Breast epithelium (tissue), 4 donors: ENCODE data around the gene EFEMP1. TPM values are rescaled to one million over a fixed set of nuclear protein-coding genes. Genes with fewer than 3 reads are reported as not detected.
A peak's percentile ranks its signal among the peaks of the same experiment; 100 is the strongest.

Experiments used
- DNase-seq, 2 donors: peaks; one replicate each; pipeline ENCODE4 v3.0.0-alpha.2; 2019; ENCODE audit warnings: low spot score in 2 of 2
- H3K27ac ChIP-seq, 2 donors: fragments of 200-600 bp; sonication (generic) in 1 of 2; one replicate each; pipeline ENCODE4 v1.5.1; 2016 to 2019; ENCODE audit warnings: mild to moderate bottlenecking in 1 of 2
- H3K27me3 ChIP-seq, 2 donors: fragments of 200-600 bp; sonication (generic) in 1 of 2; one replicate each; pipeline versions ENCODE4 v1.5.1 to v1.6.0; 2017 to 2019; ENCODE audit warnings: control low read depth in 1 of 2, mild to moderate bottlenecking in 1 of 2
- H3K36me3 ChIP-seq: fragments of 200-600 bp; one replicate; pipeline ENCODE4 v1.5.1; 2019
- H3K4me1 ChIP-seq, 2 donors: fragments of 200-600 bp; sonication (generic); one replicate each; pipeline ENCODE4 v1.5.1; 2016 to 2019; ENCODE audit warnings: control low read depth in 1 of 2
- H3K4me3 ChIP-seq, 3 donors: fragments of 200-600 bp; sonication (generic); 1 replicate in 2 of 3; 2 replicates in 1 of 3; pipeline ENCODE4 v1.5.1; 2016 to 2019; ENCODE audit warnings: mild to moderate bottlenecking in 3 of 3, moderate library complexity in 2 of 3
- H3K9me3 ChIP-seq, 2 donors: fragments of 200-600 bp; sonication (generic) in 1 of 2; one replicate each; pipeline ENCODE4 v1.5.1; 2016 to 2019; ENCODE audit warnings: control low read depth in 1 of 2
- POLR2A ChIP-seq: fragments of 450-650 bp; IDR thresholded peaks from one replicate; pipeline ENCODE4 v1.6.1; 2016; ENCODE audit warnings: antibody characterized with exemption, mild to moderate bottlenecking, moderate library complexity
- POLR2AphosphoS5 ChIP-seq, 3 donors: sonication (generic); formaldehyde crosslinking; IDR thresholded peaks; one replicate each; pipeline ENCODE4 v1.6.1; 2017; ENCODE audit warnings: antibody characterized with exemption in 3 of 3
- intact Hi-C: fragments of 100-400 bp; cut with DNase I; formaldehyde crosslinking; loops from one replicate; pipeline ENCODE4 v1.15.1; 2023; ENCODE audit warnings: low total_unique reads
- total RNA-seq, 3 donors: library from RNA; depleted of rRNA; stranded (reverse); fragments of >200 nt; gene quantifications; one replicate each; pipeline ENCODE4 v1.1.0, GENCODE V29; 2016
- TF ChIP-seq, protein P1 (sequence below), 3 donors: fragments of 450-650 bp; IDR thresholded peaks; one replicate each; pipeline ENCODE4 v1.5.1; 2016 to 2017; ENCODE audit warnings: antibody characterized with exemption in 3 of 3, mild to moderate bottlenecking in 3 of 3, moderate library complexity in 3 of 3

EFEMP1 gene
- total RNA-seq, 3 donors from 2014 or later, result 186 to 445 (median 273) TPM

DNA sequence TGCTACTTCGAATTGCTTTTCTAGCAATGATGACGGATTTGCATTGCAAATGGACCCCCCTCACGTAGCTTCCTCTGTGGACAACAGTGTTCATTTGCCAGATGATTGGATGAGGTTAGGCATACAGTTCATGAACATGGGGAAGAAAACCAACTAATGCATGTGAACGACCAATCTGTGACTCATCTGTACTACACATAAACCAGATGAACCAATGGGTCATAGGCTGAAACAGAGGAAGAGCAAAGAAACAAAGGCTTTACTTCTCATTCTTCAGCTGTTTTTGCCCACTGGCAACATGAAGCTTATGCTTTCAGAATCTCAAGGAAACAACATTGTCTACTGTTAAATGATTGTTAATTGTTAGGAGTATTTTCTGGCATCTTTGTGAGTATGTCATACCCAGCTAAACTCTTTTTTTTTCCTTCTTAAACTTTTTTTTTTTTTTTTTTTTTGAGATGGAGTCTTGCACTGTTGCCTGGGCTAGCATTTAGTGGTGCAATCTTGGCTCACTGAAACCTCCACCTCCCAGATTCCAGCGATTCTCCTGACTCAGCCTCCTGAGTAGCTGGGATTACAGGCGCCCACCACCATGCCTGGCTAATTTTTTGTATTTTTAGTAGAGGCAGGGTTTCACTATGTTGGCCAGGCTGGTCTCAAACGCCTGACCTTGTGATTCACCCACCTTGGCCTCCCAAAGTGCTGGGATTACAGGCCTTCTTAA is 35.5 kb downstream of the EFEMP1 start:
- Histone ChIP-seq H3K4me3 (no peak overlapping the region), H3K36me3 (no peaks in the 10 kb centered on the region), H3K4me1 (no peaks in the 10 kb centered on the region), H3K27me3 (no peaks in the 10 kb centered on the region), H3K27ac (peak overlapping the region; percentile 35 to 80), H3K9me3 (no peaks in the 10 kb centered on the region)
- intact Hi-C loops, result no loop called here
- TF ChIP-seq POLR2AphosphoS5 (IDR thresholded peaks at IDR 0.05) (no peak), POLR2A (no peak)
- TF ChIP-seq, protein P1, sequence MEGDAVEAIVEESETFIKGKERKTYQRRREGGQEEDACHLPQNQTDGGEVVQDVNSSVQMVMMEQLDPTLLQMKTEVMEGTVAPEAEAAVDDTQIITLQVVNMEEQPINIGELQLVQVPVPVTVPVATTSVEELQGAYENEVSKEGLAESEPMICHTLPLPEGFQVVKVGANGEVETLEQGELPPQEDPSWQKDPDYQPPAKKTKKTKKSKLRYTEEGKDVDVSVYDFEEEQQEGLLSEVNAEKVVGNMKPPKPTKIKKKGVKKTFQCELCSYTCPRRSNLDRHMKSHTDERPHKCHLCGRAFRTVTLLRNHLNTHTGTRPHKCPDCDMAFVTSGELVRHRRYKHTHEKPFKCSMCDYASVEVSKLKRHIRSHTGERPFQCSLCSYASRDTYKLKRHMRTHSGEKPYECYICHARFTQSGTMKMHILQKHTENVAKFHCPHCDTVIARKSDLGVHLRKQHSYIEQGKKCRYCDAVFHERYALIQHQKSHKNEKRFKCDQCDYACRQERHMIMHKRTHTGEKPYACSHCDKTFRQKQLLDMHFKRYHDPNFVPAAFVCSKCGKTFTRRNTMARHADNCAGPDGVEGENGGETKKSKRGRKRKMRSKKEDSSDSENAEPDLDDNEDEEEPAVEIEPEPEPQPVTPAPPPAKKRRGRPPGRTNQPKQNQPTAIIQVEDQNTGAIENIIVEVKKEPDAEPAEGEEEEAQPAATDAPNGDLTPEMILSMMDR (IDR thresholded peaks at IDR 0.05), result no peak
- no peak for DNase-seq

GRCh38 chr2:55887351-55887750 is 36.2 kb downstream of the EFEMP1 start:
- no peaks in the 10 kb centered on the region for H3K4me1 ChIP-seq
- intact Hi-C loops, result no loop called here
- H3K27ac ChIP-seq, result peak overlapping the region; percentile 20
- TF ChIP-seq, protein P1 (IDR thresholded peaks at IDR 0.05), result no peak
- no peak for TF ChIP-seq POLR2A
- TF ChIP-seq POLR2AphosphoS5 (IDR thresholded peaks at IDR 0.05), result no peak
- H3K36me3 ChIP-seq, result no peaks in the 10 kb centered on the region
- H3K9me3 ChIP-seq, result no peaks in the 10 kb centered on the region
- no peak overlapping the region for H3K4me3 ChIP-seq
- H3K27me3 ChIP-seq, result no peaks in the 10 kb centered on the region
- no peak for DNase-seq

DNA sequence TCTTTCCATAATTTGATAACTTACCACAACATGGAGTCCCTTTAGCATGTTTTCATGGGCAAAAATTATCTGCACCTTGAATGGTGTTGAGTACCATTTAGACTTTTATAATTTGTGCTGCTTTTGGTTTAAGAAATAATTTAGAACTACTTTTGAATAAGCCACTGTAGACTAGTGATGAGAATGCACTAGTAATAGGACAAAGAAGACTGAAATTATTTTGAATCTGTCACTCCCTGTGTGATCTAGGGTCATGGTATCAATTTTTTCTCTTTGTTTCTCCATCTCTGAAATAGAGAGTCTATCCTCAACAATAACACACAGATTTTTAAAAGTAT is 37.7 kb downstream of the EFEMP1 start:
- no peak for TF ChIP-seq POLR2A
- TF ChIP-seq, protein P1 (IDR thresholded peaks at IDR 0.05), result no peak
- no peak for TF ChIP-seq POLR2AphosphoS5 (IDR thresholded peaks at IDR 0.05)
- no peak overlapping the region for H3K4me3 ChIP-seq
- H3K36me3 ChIP-seq, result no peaks in the 10 kb centered on the region
- no peaks in the 10 kb centered on the region for H3K27me3 ChIP-seq
- intact Hi-C loops, result no loop called here
- H3K4me1 ChIP-seq, result no peaks in the 10 kb centered on the region
- no peak for DNase-seq
- H3K9me3 ChIP-seq, result no peaks in the 10 kb centered on the region
- H3K27ac ChIP-seq, result peak overlapping the region; percentile 9 to 68

GRCh38 chr2:55885127-55885943 is 38.2 kb downstream of the EFEMP1 start:
- peak in 1 of 3 donors; percentile 55 for TF ChIP-seq POLR2AphosphoS5 (IDR thresholded peaks at IDR 0.05)
- TF ChIP-seq POLR2A, result no peak
- H3K4me1 ChIP-seq, result no peaks in the 10 kb centered on the region
- intact Hi-C loops, result no loop called here
- no peaks in the 10 kb centered on the region for H3K36me3 ChIP-seq
- no peak overlapping the region for H3K4me3 ChIP-seq
- DNase-seq, result no peak
- H3K27me3 ChIP-seq, result no peaks in the 10 kb centered on the region
- H3K27ac ChIP-seq, result peak overlapping the region; percentile 50 to 68
- H3K9me3 ChIP-seq, result no peaks in the 10 kb centered on the region

- TF ChIP-seq, protein P1 (IDR thresholded peaks at IDR 0.05), result no peak
- TF ChIP-seq POLR2AphosphoS5 (IDR thresholded peaks at IDR 0.05) (no peak), POLR2A (no peak)
- intact Hi-C loops, result no loop called here
- H3K4me1 ChIP-seq, result no peaks in the 10 kb centered on the region
- H3K27me3 ChIP-seq, result no peaks in the 10 kb centered on the region
- no peak overlapping the region for H3K4me3 ChIP-seq
- H3K27ac ChIP-seq, result no peak overlapping the region
- H3K9me3 ChIP-seq, result no peaks in the 10 kb centered on the region
- no peak for DNase-seq
- no peaks in the 10 kb centered on the region for H3K36me3 ChIP-seq
Measured at GRCh38 chr2:55883829-55884228, 39.8 kb downstream of the EFEMP1 start.
